Adipose tissue (tissue), 3 donors: ENCODE data around the gene MAP2K5. TPM values are rescaled to one million over a fixed set of nuclear protein-coding genes. Genes with fewer than 3 reads are reported as not detected.
"Not testable (repeated sequence)": the region's sequence is repeated elsewhere in the genome, so short reads cannot be mapped to it uniquely, and the experiment has no call there.

Experiments used
- H3K27ac ChIP-seq: one replicate; pipeline ENCODE4 v1.5.1; 2013; ENCODE audit warnings: low read depth, low read length
- WGBS, 3 donors: extraction: QIAGEN DNeasy Blood & Tissue Kit; methylation state at CpG; one replicate each; pipeline ENCODE4 v1.1.7; 2013; 5-methylcytosine and 5-hydroxymethylcytosine counted together
- polyA plus RNA-seq, 3 donors: library from polyadenylated mRNA; stranded (reverse); fragments of 200-250 nt; gene quantifications; one replicate each; pipeline ENCODE4 v1.2.3, GENCODE V29; 2013
- donor health status: healthy with polysubstance abuse.
- donor health status: Bipolar disorder and iron deficiency.
- donor health status: healthy.

Gene MAP2K5
- polyA plus RNA-seq, 3 donors = 10.3 to 13.3 (median 10.7) TPM

DNA sequence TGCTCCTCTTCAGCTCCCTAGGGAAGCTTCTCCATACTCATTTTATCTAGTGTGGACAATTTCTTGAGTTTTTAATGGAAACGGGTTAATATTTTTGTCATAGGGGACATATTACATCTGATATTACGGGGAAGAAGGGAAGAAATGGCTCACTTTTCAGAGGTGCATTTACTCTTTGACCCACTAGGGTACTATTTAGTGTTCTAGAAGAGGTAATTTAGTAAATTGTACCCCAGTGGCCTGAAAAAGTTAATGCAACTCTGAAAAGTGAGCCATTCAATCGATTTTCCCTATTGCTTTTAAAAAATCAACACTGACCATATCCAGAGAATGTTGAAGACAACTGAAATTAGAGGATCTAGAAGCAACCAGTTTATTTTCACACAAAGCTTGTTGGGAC is 71.2 kb downstream of the MAP2K5 start:
- WGBS, 3 donors = 90 to 93% (median 93%) methylated on average over 3 of the region's 3 CpGs
- no peak overlapping the region for H3K27ac ChIP-seq

DNA sequence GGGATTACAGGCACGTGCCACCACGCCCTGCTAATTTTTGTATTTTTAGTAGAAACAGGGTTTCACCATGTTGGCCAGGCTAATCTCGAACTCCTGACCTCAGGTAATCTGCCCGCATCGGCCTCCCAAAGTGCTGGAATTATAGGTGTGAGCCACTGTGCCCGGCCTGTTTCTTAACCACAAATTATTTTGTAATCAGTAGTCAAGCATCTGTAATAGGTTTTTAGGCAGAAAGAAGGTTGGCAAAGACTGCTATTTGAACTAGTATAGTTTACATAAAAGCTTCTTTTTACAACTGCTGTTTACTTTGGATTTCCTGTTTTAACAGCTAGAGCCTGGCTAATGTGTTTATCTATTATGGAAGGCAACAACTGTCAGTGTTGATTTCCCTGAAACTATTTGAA is 72.6 kb downstream of the MAP2K5 start:
- 68 to 87% (median 79%) methylated on average over 6 of the region's 6 CpGs for WGBS, 3 donors
- not testable (repeated sequence) for H3K27ac ChIP-seq

DNA sequence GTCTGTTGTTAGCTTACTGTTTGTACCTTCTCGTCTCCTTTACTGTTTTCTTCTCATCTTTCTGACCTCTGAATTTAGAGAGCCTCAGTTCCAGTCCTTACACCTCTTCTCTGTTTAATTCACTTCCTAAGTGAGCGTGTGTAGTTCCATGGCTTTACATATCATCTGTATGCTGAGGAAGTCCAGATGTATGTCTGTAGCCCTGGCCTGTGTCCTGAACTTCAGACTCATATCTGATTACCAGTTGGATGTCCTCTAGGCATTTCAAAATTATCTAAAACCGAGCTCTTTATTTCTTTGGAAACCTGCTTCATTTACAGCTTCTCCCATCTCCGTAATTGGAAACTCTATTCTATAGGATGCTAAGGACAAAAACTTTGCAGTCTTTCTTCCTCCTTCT is 75.8 kb downstream of the MAP2K5 start:
- 71 to 81% (median 81%) methylated on average over 4 of the region's 4 CpGs for WGBS, 3 donors
- H3K27ac ChIP-seq = no peak overlapping the region

DNA sequence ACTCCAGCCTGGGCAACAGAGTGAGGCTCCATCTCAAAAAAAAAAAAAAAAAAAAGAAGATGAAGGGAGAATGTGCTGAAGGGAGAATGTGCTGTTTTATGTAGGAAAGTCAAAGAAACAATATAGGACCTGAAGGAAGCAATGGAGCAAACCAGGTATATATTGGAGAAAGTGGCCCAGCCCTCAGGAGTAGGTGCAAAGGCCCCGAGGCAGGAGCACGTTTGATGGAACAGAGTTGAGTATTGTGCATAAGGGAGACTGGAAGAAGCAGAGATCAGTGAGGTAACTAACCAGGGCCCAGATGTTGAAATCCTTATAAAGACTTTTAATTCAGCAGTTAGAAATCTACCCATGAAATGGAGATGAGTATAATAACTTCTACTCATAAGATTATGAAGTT is 79.6 kb downstream of the MAP2K5 start:
- WGBS, 3 donors = 96 to 99% (median 98%) methylated on average over 2 of the region's 2 CpGs
- no peak overlapping the region for H3K27ac ChIP-seq

DNA sequence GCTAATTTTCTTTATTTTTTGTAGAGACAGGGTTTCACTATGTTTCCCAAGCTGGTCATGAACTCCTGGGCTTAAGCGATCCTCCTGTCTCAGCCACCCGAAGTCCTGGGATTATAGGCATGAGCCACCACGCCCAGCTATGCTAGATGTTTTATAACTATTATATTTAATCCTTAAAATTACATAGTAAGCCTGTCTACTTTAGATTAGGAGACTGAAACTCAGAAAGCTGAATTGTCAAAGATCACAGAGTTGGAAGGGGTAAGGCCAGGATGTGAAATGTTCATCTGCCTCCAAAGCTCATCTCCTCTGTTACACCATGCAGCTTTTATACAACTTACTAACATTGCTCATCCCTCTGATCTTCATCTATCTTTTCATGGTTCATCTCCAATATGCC is 89.8 kb downstream of the MAP2K5 start:
- no peak overlapping the region for H3K27ac ChIP-seq
- 98 to 99% (median 98%) methylated on average over 3 of the region's 3 CpGs for WGBS, 3 donors

DNA sequence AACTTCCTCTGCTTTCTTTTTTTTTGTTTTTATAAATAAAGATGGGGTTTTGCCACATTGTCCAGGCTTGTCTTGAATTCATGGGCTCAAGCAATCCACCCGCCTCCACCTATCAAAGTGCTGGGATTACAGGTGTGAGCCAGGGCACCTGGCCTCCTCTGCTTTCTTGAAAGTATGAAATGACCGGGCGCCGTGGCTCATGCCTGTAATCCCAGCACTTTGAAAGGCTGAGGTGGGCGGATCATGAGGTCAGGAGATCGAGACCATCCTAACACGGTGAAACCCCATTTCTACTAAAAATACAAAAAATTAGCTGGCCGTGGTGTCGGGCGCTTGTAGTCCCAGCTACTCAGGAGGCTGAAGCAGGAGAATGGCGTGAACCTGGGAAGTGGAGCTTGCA is 93.4 kb downstream of the MAP2K5 start:
- 91 to 99% (median 94%) methylated on average over 11 of the region's 11 CpGs for WGBS, 3 donors
- not testable (repeated sequence) for H3K27ac ChIP-seq

DNA sequence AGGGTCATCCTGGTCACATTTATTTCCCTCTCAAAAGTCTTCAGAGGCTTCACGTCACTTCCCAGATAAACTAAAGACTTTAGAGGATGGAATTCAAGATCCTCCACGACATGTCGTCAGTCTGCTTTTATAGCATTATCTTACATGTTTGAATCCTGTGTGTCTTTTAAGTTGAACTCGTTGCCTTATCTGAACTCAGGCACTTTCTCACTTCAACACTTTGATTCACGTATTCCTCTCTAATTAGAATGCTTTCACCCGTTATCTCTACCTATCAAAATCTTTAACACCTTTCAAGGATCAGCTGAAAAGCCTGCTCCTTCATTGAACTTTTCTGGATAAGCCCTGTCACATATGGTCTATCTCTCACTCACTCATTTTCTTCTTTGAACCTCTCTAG is 97.1 kb downstream of the MAP2K5 start:
- 87 to 90% (median 90%) methylated on average over 6 of the region's 6 CpGs for whole genome bisulfite sequencing, 3 donors

DNA sequence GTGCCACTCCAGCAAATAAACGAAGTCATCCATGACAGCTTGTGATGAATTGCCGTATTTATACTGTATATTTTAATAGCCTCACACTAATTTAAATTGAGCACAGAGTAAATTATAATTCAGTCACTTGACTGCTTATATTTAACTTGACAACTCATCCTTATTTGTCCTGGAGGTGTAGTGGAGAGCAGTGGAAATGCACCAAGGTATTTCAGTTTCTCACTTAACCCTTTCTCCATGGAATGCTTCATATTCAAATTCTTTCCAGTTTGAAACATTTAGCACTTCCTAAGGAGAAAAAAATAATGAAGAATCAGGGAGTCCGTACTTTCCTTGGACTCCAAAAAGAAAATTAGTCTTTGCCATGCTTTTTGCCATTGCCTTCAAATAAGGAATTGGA is 99.0 kb downstream of the MAP2K5 start:
- WGBS, 3 donors = 69 to 75% (median 73%) methylated on average over 3 of the region's 3 CpGs
- no peak overlapping the region for H3K27ac ChIP-seq

More for the DNA sequence above, 97.1 kb downstream of the MAP2K5 start:
- no peak overlapping the region for H3K27ac ChIP-seq

DNA sequence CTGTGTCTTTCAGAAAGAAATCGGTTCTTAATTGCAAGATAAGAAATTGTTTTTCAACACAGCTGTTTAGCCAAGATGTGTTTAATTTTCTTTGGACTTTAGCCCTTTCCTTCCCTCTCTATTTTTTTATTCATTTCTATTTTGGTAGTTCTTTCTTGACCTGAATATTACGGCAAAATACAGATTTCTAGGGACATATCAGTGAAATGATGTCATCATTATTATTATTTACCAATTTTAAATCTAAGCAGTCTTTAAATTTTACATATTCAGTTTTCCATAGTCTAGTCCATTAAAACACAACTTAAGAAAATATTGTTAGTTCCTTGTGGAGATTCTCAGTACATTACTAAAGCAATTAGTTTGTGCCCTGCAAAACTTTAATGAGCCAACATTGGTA is 104.3 kb downstream of the MAP2K5 start:
- WGBS, 3 donors = 30 to 72% (median 64%) methylated on average over 2 of the region's 2 CpGs
- H3K27ac ChIP-seq = no peak overlapping the region

DNA sequence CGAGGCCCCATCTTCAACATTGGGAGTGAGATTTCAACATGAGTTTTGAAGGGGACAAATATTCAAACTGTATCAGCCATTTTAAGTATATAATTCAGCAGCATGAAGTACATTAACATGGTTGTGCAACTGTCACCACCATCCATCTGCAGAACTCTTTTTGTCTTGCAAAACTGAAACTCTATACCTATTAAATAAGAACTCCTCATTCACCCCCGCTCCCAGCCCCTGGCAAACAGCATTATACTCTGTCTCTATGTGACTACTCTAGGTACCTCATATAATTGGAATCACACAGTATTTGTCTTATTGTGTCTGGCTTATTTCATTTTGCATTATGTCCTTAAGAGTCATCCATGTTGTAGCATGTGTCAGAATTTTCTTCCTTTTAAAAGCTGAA is 110.1 kb downstream of the MAP2K5 start:
- 95 to 100% (median 96%) methylated on average over 2 of the region's 2 CpGs for WGBS, 3 donors
- no peak overlapping the region for H3K27ac ChIP-seq

DNA sequence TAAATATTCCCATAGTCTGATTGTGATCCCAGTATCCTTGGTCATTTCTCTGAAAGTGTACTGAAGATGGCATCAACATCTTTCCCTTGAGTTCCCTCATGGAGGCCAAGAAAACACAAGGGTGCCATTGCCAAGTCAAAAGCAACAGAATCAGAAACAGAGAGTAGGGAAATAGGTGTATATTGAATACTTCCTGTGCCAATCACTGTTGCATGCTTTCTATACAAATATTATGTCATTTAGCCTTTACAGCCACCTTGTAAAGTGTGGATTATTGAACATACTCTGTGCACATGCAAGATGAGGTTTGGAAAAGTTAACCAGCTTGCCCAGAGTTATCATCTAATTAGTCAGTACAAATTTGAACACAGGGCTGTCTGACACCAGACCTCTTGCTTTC is 117.9 kb downstream of the MAP2K5 start:
- no peak overlapping the region for H3K27ac ChIP-seq

DNA sequence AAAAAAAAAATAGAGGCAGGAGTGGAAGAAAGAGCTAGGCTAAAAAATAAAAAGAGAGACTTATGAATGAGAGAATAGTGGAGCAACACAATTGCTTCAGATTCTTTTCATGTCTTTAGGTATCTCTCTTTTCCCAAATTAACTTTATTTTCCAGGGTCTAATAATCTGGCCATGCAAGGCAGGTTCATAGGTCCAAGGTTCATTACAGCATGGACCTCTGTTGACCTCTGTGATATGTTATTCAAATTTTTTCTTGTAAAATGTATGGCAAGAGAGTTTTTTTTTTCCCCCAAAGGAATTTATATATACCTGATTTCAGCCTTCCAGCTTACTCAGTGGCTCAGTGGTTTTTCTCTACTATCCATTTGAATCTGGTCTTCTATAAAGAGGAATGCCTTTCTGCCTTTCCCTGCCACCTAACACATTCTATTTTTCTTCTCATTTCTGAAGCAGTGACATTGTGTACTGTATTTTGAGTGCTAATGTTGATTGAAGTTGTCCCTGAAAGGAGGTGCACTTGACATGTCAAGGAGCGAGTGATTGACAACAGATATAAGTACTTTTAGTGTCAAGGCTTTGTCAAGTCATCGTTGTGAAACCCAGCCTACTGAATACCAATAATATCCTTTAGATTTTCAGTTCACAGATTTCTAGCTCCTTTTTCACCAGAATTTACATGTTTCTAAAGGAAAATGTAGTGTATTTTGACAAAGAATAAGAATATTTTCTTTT is 118.5 kb downstream of the MAP2K5 start:
- H3K27ac ChIP-seq = no peak overlapping the region
- 85 to 98% (median 93%) methylated on average over 2 of the region's 2 CpGs for WGBS, 3 donors

DNA sequence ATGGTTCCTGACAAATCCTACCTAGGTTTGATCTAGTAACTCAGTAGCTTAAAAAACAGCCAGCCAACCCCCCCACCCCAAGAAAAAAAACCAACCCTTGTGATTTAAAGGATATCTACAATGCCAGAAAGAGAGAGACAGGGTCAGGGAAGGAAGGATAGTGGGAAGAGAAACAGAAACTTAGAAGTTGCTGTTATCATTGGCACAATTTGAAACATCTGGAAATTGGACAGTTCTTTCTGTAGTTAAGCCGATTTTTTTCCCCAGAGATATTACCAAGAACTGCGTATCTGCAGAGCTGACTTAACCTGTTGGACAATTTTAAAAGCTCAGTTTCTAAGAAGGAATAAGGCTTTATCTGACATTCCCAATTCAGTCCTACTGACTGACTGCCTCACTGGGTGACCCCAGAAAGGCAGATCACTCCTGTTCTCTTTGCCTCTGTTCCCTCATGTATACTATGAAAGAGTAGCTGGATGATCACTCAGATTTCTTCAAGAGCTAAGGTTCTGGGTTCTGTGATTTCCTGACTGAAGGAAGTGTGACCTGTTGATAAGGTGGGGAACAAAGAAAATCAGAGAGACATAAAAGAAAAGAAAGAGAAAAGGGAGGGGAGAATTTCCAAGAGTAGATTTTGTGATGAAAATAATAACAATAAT is 128.3 kb downstream of the MAP2K5 start:
- 44 to 68% (median 55%) methylated on average over 2 of the region's 2 CpGs for whole genome bisulfite sequencing, 3 donors
- H3K27ac ChIP-seq = no peak overlapping the region

DNA sequence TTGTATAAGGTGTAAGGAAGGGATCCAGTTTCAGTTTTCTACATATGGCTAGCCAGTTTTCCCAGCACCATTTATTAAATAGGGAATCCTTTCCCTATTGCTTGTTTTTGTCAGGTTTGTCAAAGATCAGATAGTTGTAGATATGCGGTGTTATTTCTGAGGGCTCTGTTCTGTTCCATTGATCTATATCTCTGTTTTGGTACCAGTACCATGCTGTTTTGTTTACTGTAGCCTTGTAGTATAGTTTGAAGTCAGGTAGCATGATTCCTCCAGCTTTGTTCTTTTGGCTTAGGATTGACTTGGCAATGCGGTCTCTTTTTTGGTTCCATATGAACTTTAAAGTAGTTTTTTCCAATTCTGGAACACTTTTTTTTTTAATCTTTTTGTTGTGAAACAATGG is 130.3 kb downstream of the MAP2K5 start:
- not testable (repeated sequence) for H3K27ac ChIP-seq
- 93 to 98% (median 97%) methylated on average over 1 of the region's 2 CpGs for WGBS, 3 donors

DNA sequence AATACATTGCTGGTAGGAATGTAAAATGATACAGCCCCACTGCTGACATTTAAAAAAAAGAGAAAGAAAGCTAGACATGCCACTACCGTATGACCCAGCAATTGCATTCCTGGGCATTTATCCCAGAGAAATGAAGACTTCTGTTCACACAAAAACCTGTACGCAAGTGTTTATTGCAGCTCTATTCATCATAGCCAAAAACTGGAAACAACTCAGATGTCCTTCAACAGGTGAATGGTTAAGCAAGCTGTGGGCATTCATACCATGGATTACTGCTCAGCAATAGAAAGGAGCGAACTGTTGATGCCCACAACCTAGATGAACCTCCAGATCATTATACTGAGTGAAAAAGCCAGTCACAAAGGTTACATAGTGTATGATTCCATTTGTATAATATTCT is 132.5 kb downstream of the MAP2K5 start:
- H3K27ac ChIP-seq = no peak overlapping the region
- WGBS, 3 donors = 80 to 94% (median 92%) methylated on average over 3 of the region's 3 CpGs

DNA sequence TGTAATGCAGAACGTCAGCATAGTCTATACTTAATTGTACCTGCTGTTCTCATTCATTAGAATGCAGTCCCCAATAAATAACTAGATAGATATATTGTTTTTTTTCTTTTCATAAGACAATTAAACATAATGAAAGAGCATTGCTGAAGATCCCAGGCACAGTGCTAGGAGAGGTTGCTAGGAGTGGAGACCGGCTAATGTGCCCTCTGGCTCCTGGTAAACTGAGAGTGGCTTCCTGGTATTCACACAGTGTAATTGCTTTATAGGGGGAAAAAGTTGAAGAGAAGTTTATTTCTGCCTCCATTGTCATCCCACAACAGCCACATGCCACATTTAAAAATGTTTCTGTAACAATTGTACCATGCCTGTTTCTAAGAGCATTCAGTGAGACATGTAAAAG is 135.6 kb downstream of the MAP2K5 start:
- H3K27ac ChIP-seq = no peak overlapping the region
- WGBS, 3 donors = 93 to 97% (median 95%) methylated on average over 2 of the region's 2 CpGs

DNA sequence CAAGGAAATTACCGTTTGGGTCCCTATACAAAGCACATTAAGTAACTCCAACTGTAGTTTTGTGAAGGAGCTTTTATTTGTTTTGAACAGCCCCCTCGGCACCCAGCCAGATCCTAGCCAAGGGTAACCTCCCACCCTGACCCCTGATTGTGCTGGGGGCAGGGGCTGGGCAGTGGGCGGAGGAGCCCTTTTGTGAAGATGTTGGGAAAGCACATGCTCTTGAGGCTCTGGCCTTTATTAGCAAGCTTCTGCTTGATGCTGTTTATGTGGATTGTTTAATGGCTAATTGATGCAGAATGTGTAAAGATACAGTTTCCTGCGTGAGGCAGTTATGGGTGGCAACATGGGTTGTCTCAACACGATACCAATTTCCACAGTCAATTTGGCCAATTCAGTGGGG is 136.5 kb downstream of the MAP2K5 start:
- 92 to 96% (median 95%) methylated on average over 5 of the region's 5 CpGs for WGBS, 3 donors

DNA sequence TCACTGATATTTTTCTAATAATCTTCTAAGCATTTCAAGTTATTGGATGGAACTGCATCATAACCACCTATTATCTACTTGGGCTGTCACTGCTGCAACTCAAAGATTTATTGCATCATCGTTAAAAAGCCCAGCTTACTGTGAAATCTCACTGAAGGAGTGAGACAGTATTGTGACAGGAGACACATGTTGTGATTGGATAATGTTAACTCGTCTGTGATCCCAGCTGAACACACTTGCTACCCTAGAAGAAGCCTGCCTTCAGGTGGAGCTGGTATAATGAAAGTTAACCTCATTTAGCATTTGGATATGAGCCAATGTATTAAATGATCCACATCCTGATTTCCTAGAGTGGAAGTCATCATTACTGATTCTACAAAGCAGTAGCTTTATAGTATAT is 138.1 kb downstream of the MAP2K5 start:
- H3K27ac ChIP-seq = no peak overlapping the region
- 51 to 65% (median 53%) methylated on average over 2 of the region's 2 CpGs for WGBS, 3 donors

More for the DNA sequence above, 136.5 kb downstream of the MAP2K5 start:
- no peak overlapping the region for H3K27ac ChIP-seq

DNA sequence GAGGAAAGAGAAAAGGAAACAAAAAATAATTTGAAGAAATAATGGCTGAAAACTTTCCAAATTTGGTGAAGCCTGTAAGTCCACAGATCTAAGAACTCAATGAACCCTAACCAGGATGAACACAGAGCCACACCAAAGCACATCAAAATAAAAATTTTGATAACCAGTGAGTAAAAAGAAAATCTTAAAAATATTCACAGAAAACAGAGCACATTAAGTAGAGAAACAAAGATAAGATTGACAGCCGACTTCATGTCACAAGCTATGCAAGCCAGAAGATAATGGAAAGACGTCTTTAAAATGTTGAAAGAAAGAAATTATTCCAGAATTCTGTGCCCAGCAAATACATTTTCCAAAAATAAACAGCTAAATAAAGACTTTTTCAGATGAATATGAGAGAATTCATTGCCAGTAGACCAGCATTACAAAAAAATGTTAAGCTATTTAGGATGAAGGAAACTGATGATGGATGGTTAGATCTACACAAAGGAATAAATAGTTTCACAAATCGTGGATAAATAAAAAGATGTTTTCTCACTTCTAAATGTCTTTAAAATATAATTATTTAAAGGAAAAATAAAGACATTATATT is 142.6 kb downstream of the MAP2K5 start:
- 85 to 93% (median 91%) methylated on average over 3 of the region's 3 CpGs for WGBS, 3 donors

DNA sequence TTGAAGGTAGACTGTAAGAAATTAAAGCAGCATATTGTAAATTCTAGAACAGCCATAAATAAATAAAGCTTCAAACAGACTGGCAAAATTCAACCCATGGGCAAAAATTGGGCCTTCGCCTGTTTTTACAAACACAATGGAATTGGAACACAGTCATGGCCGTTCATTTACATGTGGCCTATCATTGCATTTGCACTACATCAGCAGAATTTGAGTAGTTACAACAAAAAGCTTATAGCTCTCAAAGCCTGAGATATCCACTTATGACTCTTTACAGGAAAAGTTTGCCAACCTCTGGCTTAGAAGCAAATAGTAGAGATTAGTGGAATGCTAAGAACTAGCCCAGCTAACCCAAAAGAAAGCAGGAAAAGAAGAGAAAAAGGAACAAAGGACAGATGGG is 143.2 kb downstream of the MAP2K5 start:
- no peak overlapping the region for H3K27ac ChIP-seq
- 99 to 100% (median 100%) methylated on average over 2 of the region's 2 CpGs for whole genome bisulfite sequencing, 3 donors

More for the DNA sequence above, 142.6 kb downstream of the MAP2K5 start:
- no peak overlapping the region for H3K27ac ChIP-seq
